HepG2 (cell line): ENCODE data around the gene LNPK. TPM values are rescaled to one million over a fixed set of nuclear protein-coding genes. Genes with fewer than 3 reads are reported as not detected.
A peak's percentile ranks its signal among the peaks of the same experiment; 100 is the strongest.

ENCODE experiments used
- FOXA1 ChIP-seq, 2 experiments: fragments of 450-650 bp in 1 of 2; sonication (generic) in 1 of 2; formaldehyde crosslinking in 1 of 2; IDR thresholded peaks; 2 replicates each; pipeline versions ENCODE4 v1.4.0 to v1.6.1; 2016 to 2020; ENCODE audit warnings: missing genetic modification reagents in 1 of 2
- FOXJ3 ChIP-seq: sonication (generic); formaldehyde crosslinking; IDR thresholded peaks from 2 replicates; pipeline ENCODE4 v1.4.0; 2020; ENCODE audit warnings: missing genetic modification reagents, mild to moderate bottlenecking, borderline replicate concordance
- FOXK2 ChIP-seq: fragments of 450-650 bp; IDR thresholded peaks from 2 replicates; pipeline ENCODE4 v1.6.1; 2016
- HOXD1 ChIP-seq: sonication (generic); formaldehyde crosslinking; IDR thresholded peaks from 2 replicates; pipeline ENCODE4 v1.5.0; 2020; ENCODE audit warnings: missing genetic modification reagents
- IRF2 ChIP-seq: IDR thresholded peaks from 2 replicates; pipeline ENCODE4 v1.6.1; 2018; ENCODE audit warnings: missing genetic modification reagents, missing compliant biosample characterization
- MTF2 ChIP-seq: sonication (generic); formaldehyde crosslinking; IDR thresholded peaks from 2 replicates; pipeline ENCODE4 v1.5.0; 2020; ENCODE audit warnings: missing genetic modification reagents, borderline replicate concordance
- NCOR1 ChIP-seq: fragments of 200-600 bp; sonication (generic); IDR thresholded peaks from 2 replicates; pipeline ENCODE4 v1.7.0; 2017; ENCODE audit warnings: antibody characterized with exemption, low read length, borderline replicate concordance
- SAP130 ChIP-seq: IDR thresholded peaks from 2 replicates; pipeline ENCODE4 v1.6.1; 2016; ENCODE audit warnings: low read depth
- TGIF2 ChIP-seq: IDR thresholded peaks from 2 replicates; pipeline ENCODE4 v1.6.1; 2016; ENCODE audit warnings: control low read depth, missing compliant biosample characterization
- WIZ ChIP-seq: sonication (generic); formaldehyde crosslinking; IDR thresholded peaks from 2 replicates; pipeline ENCODE4 v1.5.1; 2020; ENCODE audit warnings: mild to moderate bottlenecking, missing genetic modification reagents
- ZNF331 ChIP-seq: sonication (generic); formaldehyde crosslinking; IDR thresholded peaks from 2 replicates; pipeline ENCODE4 v1.4.0; 2020; ENCODE audit warnings: missing genetic modification reagents
- ZNF414 ChIP-seq: sonication (generic); formaldehyde crosslinking; IDR thresholded peaks from 2 replicates; pipeline ENCODE4 v1.5.0; 2020; ENCODE audit warnings: missing genetic modification reagents
- ZNF441 ChIP-seq: sonication (generic); formaldehyde crosslinking; IDR thresholded peaks from 2 replicates; pipeline ENCODE4 v1.7.0; 2021; ENCODE audit warnings: missing genetic modification reagents, borderline replicate concordance
- ZNF550 ChIP-seq: sonication (generic); formaldehyde crosslinking; IDR thresholded peaks from 2 replicates; pipeline ENCODE4 v1.4.0; 2020; ENCODE audit warnings: mild to moderate bottlenecking, missing genetic modification reagents, borderline replicate concordance
- ZNF580 ChIP-seq: IDR thresholded peaks from 2 replicates; pipeline ENCODE4 v1.6.1; 2016; ENCODE audit warnings: low read depth, borderline replicate concordance
- ZNF83 ChIP-seq: sonication (generic); formaldehyde crosslinking; IDR thresholded peaks from 2 replicates; pipeline ENCODE4 v1.4.0; 2020; ENCODE audit warnings: missing genetic modification reagents, mild to moderate bottlenecking, borderline replicate concordance
- polyA plus RNA-seq, 8 experiments: library from polyadenylated mRNA; depleted of rRNA in 3 of 8; stranded (reverse) in 7 of 8; unstranded in 1 of 8; fragments of >200 nt; fragmentation: Illumina TruSeq in 4 of 8; extraction: Trizol in 4 of 8; gene quantifications; 2 replicates each; pipeline versions ENCODE4 v1.2.1 to v1.2.3, GENCODE V29; 2011 to 2016; ENCODE audit warnings: low read depth in 4 of 8, missing spikeins in 1 of 8, mixed read lengths in 1 of 8; ENCODE audit not compliant: insufficient read depth in 1 of 8
- total RNA-seq, 5 experiments: library from RNA; depleted of rRNA; stranded (reverse); fragments of >200 nt; fragmentation: Illumina TruSeq; extraction: Trizol; gene quantifications; 2 replicates each; pipeline ENCODE4 v1.2.3, GENCODE V29; 2016; ENCODE audit warnings: low read depth in 1 of 5
- TF ChIP-seq, protein P1 (sequence below): sonication (generic); formaldehyde crosslinking; IDR thresholded peaks from 2 replicates; pipeline ENCODE4 v1.4.0; 2020; ENCODE audit warnings: mild to moderate bottlenecking, missing genetic modification reagents
- TF ChIP-seq, protein P2 (sequence below): sonication (generic); formaldehyde crosslinking; IDR thresholded peaks from 2 replicates; pipeline ENCODE4 v1.4.0; 2020; ENCODE audit warnings: missing genetic modification reagents
- TF ChIP-seq, protein P3 (sequence below): sonication (generic); formaldehyde crosslinking; IDR thresholded peaks from 2 replicates; pipeline ENCODE4 v1.4.0; 2020; ENCODE audit warnings: missing genetic modification reagents
- TF ChIP-seq, protein P4 (sequence below): sonication (generic); formaldehyde crosslinking; IDR thresholded peaks from 2 replicates; pipeline ENCODE4 v1.9.0; 2022; ENCODE audit warnings: missing genetic modification reagents, mild to moderate bottlenecking, borderline replicate concordance

Gene LNPK
- total and polyA plus RNA-seq, 2 of the 13 experiments (the other 11 are each of a cell fraction or from before 2014, with no cell fraction given): 25.4 to 26.1 TPM

DNA sequence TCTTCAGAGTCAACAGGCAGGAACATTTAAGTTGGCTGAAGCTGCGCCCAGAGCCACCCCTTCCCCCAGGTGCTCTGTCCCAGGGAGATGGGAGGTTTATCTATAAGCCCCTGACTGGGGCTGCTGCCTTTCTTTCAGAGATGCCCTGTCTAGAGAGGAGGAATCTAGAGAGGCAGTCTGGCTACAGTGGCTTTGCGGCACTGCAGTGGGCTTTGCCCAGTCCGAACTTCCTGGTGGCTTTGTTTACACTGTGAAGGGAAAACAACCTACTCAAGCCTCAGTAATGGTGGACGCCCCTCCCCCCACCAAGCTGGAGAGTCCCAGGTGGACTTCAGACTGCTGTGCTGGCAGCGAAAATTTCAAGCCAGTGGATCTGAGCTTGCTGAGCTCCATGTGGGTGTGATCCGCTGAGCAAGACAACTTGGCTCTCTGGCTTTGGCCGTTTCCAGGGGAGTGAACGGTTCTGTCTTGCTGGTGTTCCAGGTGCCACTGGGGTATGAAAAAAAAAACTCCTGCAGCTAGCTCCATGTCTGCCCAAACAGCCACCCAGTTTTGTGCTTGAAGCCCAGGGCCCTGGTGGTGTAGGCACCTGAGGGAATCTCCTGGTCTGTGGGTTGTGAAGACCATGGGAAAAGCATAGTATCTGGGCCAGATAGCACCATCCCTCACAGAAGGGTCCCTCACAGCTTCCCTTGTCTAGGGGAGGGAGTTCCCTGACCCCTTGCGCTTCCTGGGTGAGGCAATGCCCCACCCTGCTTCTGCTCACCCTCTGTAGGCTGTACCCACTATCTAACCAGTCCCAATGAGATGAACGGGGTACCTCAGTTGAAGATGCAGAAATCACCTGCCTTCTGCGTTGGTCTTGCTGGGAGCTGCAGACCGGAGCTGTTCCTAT lies 88.0 kb downstream of the LNPK start (continued):
- TF ChIP-seq, protein P1, sequence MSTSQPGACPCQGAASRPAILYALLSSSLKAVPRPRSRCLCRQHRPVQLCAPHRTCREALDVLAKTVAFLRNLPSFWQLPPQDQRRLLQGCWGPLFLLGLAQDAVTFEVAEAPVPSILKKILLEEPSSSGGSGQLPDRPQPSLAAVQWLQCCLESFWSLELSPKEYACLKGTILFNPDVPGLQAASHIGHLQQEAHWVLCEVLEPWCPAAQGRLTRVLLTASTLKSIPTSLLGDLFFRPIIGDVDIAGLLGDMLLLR (CRISPR knock-in tag): peak; percentile 56; the same call in 1 of the 2 replicates
- TF ChIP-seq ZNF580: peak; percentile 75; the same call in 1 of the 2 replicates
- TF ChIP-seq NCOR1: peak; percentile 62; the same call in 1 of the 2 replicates
- 0 out of 2 replicates have a peak, but pooled peaks have one; percentile 19 for TF ChIP-seq TGIF2 (CRISPR knock-in tag)
- peak; percentile 86 for TF ChIP-seq FOXJ3 (CRISPR knock-in tag)
- TF ChIP-seq MTF2 (CRISPR knock-in tag): peak; percentile 55; the same call in 1 of the 2 replicates
- peak; percentile 65; the same call in 1 of the 2 replicates for TF ChIP-seq FOXK2
- TF ChIP-seq, protein P2, sequence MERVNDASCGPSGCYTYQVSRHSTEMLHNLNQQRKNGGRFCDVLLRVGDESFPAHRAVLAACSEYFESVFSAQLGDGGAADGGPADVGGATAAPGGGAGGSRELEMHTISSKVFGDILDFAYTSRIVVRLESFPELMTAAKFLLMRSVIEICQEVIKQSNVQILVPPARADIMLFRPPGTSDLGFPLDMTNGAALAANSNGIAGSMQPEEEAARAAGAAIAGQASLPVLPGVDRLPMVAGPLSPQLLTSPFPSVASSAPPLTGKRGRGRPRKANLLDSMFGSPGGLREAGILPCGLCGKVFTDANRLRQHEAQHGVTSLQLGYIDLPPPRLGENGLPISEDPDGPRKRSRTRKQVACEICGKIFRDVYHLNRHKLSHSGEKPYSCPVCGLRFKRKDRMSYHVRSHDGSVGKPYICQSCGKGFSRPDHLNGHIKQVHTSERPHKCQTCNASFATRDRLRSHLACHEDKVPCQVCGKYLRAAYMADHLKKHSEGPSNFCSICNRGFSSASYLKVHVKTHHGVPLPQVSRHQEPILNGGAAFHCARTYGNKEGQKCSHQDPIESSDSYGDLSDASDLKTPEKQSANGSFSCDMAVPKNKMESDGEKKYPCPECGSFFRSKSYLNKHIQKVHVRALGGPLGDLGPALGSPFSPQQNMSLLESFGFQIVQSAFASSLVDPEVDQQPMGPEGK (CRISPR knock-in tag): peak; percentile 51
- TF ChIP-seq FOXA1 (IDR thresholded peaks at IDR 0.05): peak; percentile 53; the same call in 1 of the 2 replicates
- peak; percentile 91 for TF ChIP-seq FOXA1 (CRISPR knock-in tag; IDR thresholded peaks at IDR 0.05)
- TF ChIP-seq, protein P3, sequence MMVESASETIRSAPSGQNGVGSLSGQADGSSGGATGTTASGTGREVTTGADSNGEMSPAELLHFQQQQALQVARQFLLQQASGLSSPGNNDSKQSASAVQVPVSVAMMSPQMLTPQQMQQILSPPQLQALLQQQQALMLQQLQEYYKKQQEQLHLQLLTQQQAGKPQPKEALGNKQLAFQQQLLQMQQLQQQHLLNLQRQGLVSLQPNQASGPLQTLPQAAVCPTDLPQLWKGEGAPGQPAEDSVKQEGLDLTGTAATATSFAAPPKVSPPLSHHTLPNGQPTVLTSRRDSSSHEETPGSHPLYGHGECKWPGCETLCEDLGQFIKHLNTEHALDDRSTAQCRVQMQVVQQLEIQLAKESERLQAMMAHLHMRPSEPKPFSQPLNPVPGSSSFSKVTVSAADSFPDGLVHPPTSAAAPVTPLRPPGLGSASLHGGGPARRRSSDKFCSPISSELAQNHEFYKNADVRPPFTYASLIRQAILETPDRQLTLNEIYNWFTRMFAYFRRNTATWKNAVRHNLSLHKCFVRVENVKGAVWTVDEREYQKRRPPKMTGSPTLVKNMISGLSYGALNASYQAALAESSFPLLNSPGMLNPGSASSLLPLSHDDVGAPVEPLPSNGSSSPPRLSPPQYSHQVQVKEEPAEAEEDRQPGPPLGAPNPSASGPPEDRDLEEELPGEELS (CRISPR knock-in tag): peak; percentile 93
- peak; percentile 68; the same call in 1 of the 2 replicates for TF ChIP-seq ZNF414
- TF ChIP-seq IRF2 (CRISPR knock-in tag): peak; percentile 76; the same call in 1 of the 2 replicates
- peak; percentile 88; the same call in 1 of the 2 replicates for TF ChIP-seq ZNF550 (CRISPR knock-in tag)
- peak; percentile 41; the same call in 1 of the 2 replicates for TF ChIP-seq HOXD1 (CRISPR knock-in tag)
- peak; percentile 81; the same call in 1 of the 2 replicates for TF ChIP-seq ZNF441 (CRISPR knock-in tag)
- TF ChIP-seq, protein P4, sequence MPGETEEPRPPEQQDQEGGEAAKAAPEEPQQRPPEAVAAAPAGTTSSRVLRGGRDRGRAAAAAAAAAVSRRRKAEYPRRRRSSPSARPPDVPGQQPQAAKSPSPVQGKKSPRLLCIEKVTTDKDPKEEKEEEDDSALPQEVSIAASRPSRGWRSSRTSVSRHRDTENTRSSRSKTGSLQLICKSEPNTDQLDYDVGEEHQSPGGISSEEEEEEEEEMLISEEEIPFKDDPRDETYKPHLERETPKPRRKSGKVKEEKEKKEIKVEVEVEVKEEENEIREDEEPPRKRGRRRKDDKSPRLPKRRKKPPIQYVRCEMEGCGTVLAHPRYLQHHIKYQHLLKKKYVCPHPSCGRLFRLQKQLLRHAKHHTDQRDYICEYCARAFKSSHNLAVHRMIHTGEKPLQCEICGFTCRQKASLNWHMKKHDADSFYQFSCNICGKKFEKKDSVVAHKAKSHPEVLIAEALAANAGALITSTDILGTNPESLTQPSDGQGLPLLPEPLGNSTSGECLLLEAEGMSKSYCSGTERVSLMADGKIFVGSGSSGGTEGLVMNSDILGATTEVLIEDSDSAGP: peak; percentile 75; the same call in 1 of the 2 replicates
- TF ChIP-seq SAP130: peak; percentile 76; the same call in 1 of the 2 replicates
- peak; percentile 72; the same call in 1 of the 2 replicates for TF ChIP-seq WIZ (CRISPR knock-in tag)
- TF ChIP-seq ZNF83: 0 out of 2 replicates have a peak, but pooled peaks have one; percentile 64
- TF ChIP-seq ZNF331 (CRISPR knock-in tag): peak; percentile 65
